AG08396 (cell line): ENCODE data around the gene DPYD.

ENCODE experiments used
- DNase-seq: peaks from one replicate; pipeline ENCODE4 v3.0.0; 2012; ENCODE audit warnings: low spot score, mixed read lengths

DPYD gene

GRCh38 chr1:97906567-97907241 lies 14.1 kb downstream of the DPYD start:
- peak; percentile 39 for DNase-seq

- DNase-seq = no peak
Measured at GRCh38 chr1:97905141-97905940, 15.5 kb downstream of the DPYD start.

- DNase-seq = no peak
Measured at GRCh38 chr1:97904534-97904933, 16.3 kb downstream of the DPYD start.

GRCh38 chr1:97903626-97904025 lies 17.2 kb downstream of the DPYD start:
- DNase-seq = no peak

GRCh38 chr1:97902067-97902466 lies 18.8 kb downstream of the DPYD start:
- no peak for DNase-seq

- no peak for DNase-seq
Measured at GRCh38 chr1:97901017-97901658, 19.7 kb downstream of the DPYD start.

GRCh38 chr1:97898948-97899347 lies 21.9 kb downstream of the DPYD start:
- DNase-seq = no peak

- no peak for DNase-seq
Measured at GRCh38 chr1:97895278-97895677, 25.6 kb downstream of the DPYD start.

GRCh38 chr1:97893844-97894243 lies 27.0 kb downstream of the DPYD start:
- no peak for DNase-seq

- no peak for DNase-seq
Measured at GRCh38 chr1:97886199-97886598, 34.6 kb downstream of the DPYD start.

GRCh38 chr1:97883823-97884222 lies 37.0 kb downstream of the DPYD start:
- no peak for DNase-seq

GRCh38 chr1:97877307-97877706 lies 43.5 kb downstream of the DPYD start:
- DNase-seq = no peak

- DNase-seq = no peak
Measured at GRCh38 chr1:97875996-97876395, 44.8 kb downstream of the DPYD start.

- DNase-seq = no peak
Measured at GRCh38 chr1:97870589-97870988, 50.2 kb downstream of the DPYD start.

GRCh38 chr1:97869441-97869840 lies 51.4 kb downstream of the DPYD start:
- DNase-seq = no peak

GRCh38 chr1:97867127-97867526 lies 53.7 kb downstream of the DPYD start:
- no peak for DNase-seq

- DNase-seq = no peak
Measured at GRCh38 chr1:97864615-97865014, 56.2 kb downstream of the DPYD start.

- DNase-seq = no peak
Measured at GRCh38 chr1:97853221-97853620, 67.6 kb downstream of the DPYD start.

GRCh38 chr1:97849345-97850340 lies 71.2 kb downstream of the DPYD start:
- DNase-seq = peak; percentile 61

- DNase-seq = no peak
Measured at GRCh38 chr1:97845805-97846204, 75.0 kb downstream of the DPYD start.

GRCh38 chr1:97844552-97845089 lies 76.2 kb downstream of the DPYD start:
- no peak for DNase-seq

GRCh38 chr1:97841338-97841737 lies 79.5 kb downstream of the DPYD start:
- DNase-seq = no peak
